Left lung (tissue), 10 donors: ENCODE results near the gene SLC25A25. TPM values are rescaled to one million over a fixed set of nuclear protein-coding genes. Genes with fewer than 3 reads are reported as not detected.
A peak's percentile ranks its signal among the peaks of the same experiment; 100 is the strongest.

ENCODE experiments used
- ATAC-seq: fragments of 200-7000 bp; cut with Tn5 transposase; one replicate; pipeline ENCODE4 v1.9.1; 2020; ENCODE audit warnings: moderate library complexity
- DNase-seq, 4 donors: peaks; one replicate each; pipeline ENCODE4 v3.0.0-alpha.2; 2013 to 2020
- H3K27ac ChIP-seq, 2 donors: fragments of 200-600 bp; sonication (generic) in 1 of 2; one replicate each; pipeline versions ENCODE4 v1.5.0 to v1.8.0; 2020 to 2021
- H3K27me3 ChIP-seq, 2 donors: fragments of 200-600 bp; sonication (generic) in 1 of 2; one replicate each; pipeline versions ENCODE4 v1.5.0 to v1.8.0; 2020 to 2021
- H3K36me3 ChIP-seq, 2 donors: fragments of 200-600 bp; sonication (generic) in 1 of 2; one replicate each; pipeline versions ENCODE4 v1.5.0 to v1.8.0; 2020 to 2021
- H3K4me1 ChIP-seq, 2 donors: fragments of 200-600 bp; one replicate each; pipeline ENCODE4 v1.8.0; 2021
- H3K4me3 ChIP-seq, 2 donors: fragments of 200-600 bp; sonication (generic) in 1 of 2; one replicate each; pipeline versions ENCODE4 v1.5.0 to v1.8.0; 2020 to 2021; ENCODE audit warnings: mild to moderate bottlenecking in 1 of 2
- H3K9me3 ChIP-seq, 2 donors: fragments of 200-600 bp; sonication (generic) in 1 of 2; one replicate each; pipeline versions ENCODE4 v1.5.0 to v1.8.0; 2020 to 2021
- CTCF ChIP-seq, 2 donors: fragments of 200-600 bp; sonication (generic) in 1 of 2; IDR thresholded peaks; one replicate each; pipeline versions ENCODE4 v1.5.0 to v1.8.0; 2021; ENCODE audit warnings: antibody characterized with exemption in 2 of 2
- intact Hi-C, 2 donors: fragments of 100-400 bp; cut with DNase I; formaldehyde crosslinking; loops; one replicate each; pipeline versions ENCODE4 v1.11.2 to v1.14.2; 2022
- polyA plus RNA-seq, 6 donors: library from polyadenylated mRNA; unstranded; fragments of 120-200 nt; gene quantifications; one replicate each; pipeline ENCODE4 v1.2.1, GENCODE V29; 2013; ENCODE audit not compliant: insufficient read length in 6 of 6
- total RNA-seq, 2 donors: library from RNA; stranded (reverse); fragmentation: NEBNext Ultra II Directional; extraction: Animal tissue kit (Norgen Biotek cat#: 25700); gene quantifications; one replicate each; pipeline ENCODE4 v1.2.1, GENCODE V29; 2021
- donor health status: DM: no; HTN: yes; CAD: no.
- donor health status: DM: no; HTN: no; CAD: no.

Gene SLC25A25
- total and polyA plus RNA-seq, 8 donors: 9.8 to 21.0 (median 15.4) TPM

- Histone ChIP-seq H3K4me3 (no peak overlapping the region), H3K27me3 (no peaks in the 10 kb centered on the region), H3K36me3 (no peaks in the 10 kb centered on the region), H3K9me3 (no peaks in the 10 kb centered on the region), H3K4me1 (peaks cover 26 to 67% of the 10 kb centered on the region in 2 donors), H3K27ac (no peak overlapping the region)
- intact Hi-C loops: no loop called here
- ATAC-seq (no peak), DNase-seq (no peak)
- TF ChIP-seq CTCF (IDR thresholded peaks at IDR 0.05): no peak
Measured at GRCh38 chr9:128056887-128057723, 10.9 kb upstream of the SLC25A25 start.

- no peak overlapping the region for H3K4me3 ChIP-seq
- H3K27ac ChIP-seq: no peak overlapping the region
- peaks cover 0 to 7% of the 10 kb centered on the region in 2 donors for H3K36me3 ChIP-seq
- no peaks in the 10 kb centered on the region for H3K27me3 ChIP-seq
- no peaks in the 10 kb centered on the region for H3K9me3 ChIP-seq
- intact Hi-C loops: no loop called here
- peaks cover 32 to 71% of the 10 kb centered on the region in 2 donors for H3K4me1 ChIP-seq
- DNase-seq (no peak), ATAC-seq (no peak)
- no peak for TF ChIP-seq CTCF (IDR thresholded peaks at IDR 0.05)
Measured at GRCh38 chr9:128057724-128058409, 10.2 kb upstream of the SLC25A25 start.

- TF ChIP-seq CTCF (IDR thresholded peaks at IDR 0.05): no peak
- DNase-seq: peak in 1 of 4 donors; percentile 43
- peak; percentile 20 for ATAC-seq
- no peaks in the 10 kb centered on the region for H3K9me3 ChIP-seq
- H3K36me3 ChIP-seq: peaks cover 0 to 15% of the 10 kb centered on the region in 2 donors
- H3K27ac ChIP-seq: peak overlapping the region in 1 of 2 donors; percentile 3
- H3K4me3 ChIP-seq: no peak overlapping the region
- H3K4me1 ChIP-seq: peaks cover 30 to 68% of the 10 kb centered on the region in 2 donors
- no peaks in the 10 kb centered on the region for H3K27me3 ChIP-seq
- intact Hi-C loops: no loop called here
Measured at GRCh38 chr9:128059365-128059983, 8.6 kb upstream of the SLC25A25 start.

- ATAC-seq: no peak
- intact Hi-C loops: no loop called here
- no peaks in the 10 kb centered on the region for H3K9me3 ChIP-seq
- H3K4me1 ChIP-seq: peaks cover 22 to 70% of the 10 kb centered on the region in 2 donors
- H3K27me3 ChIP-seq: no peaks in the 10 kb centered on the region
- H3K27ac ChIP-seq: peak overlapping the region; percentile 6 to 56
- no peak for TF ChIP-seq CTCF (IDR thresholded peaks at IDR 0.05)
- no peak overlapping the region for H3K4me3 ChIP-seq
- peaks cover 0 to 15% of the 10 kb centered on the region in 2 donors for H3K36me3 ChIP-seq
- peak in 1 of 4 donors; percentile 36 for DNase-seq
Measured at GRCh38 chr9:128061275-128061960, 6.6 kb upstream of the SLC25A25 start.
